Keratinocyte (primary cell): Measurements from ENCODE around the gene C22orf39.

ENCODE experiments used
- CTCF ChIP-seq, 3 experiments: IDR thresholded peaks in 1 of 3; conservative IDR thresholded peaks in 1 of 3; optimal IDR thresholded peaks in 1 of 3; 2 replicates in 2 of 3; 3 replicates in 1 of 3; pipeline versions ENCODE3 to v1.5.1; 2011; ENCODE audit warnings: low read length in 3 of 3, mild to moderate bottlenecking in 3 of 3, moderate library complexity in 2 of 3, control low read depth in 1 of 3, inconsistent platforms in 1 of 3; ENCODE audit not compliant: insufficient read depth in 2 of 3; ENCODE audit errors: extremely low read depth in 1 of 3
- EZH2 ChIP-seq: IDR thresholded peaks from one replicate; pipeline ENCODE4 v1.6.1; 2012; ENCODE audit warnings: inconsistent platforms, mild to moderate bottlenecking, low read length, moderate library complexity

- no peak for TF ChIP-seq CTCF (optimal IDR thresholded peaks at IDR 0.05 in 1 of 3, IDR thresholded peaks at IDR 0.05 in 1 of 3, conservative IDR thresholded peaks at IDR 0.05 in 1 of 3; ENCODE audit: extremely low read depth in 1 of 3, insufficient read depth in 2 of 3, low read length in 3 of 3)
- TF ChIP-seq EZH2: no peak
Measured at GRCh38 chr22:19407649-19408606, 39.6 kb downstream of the C22orf39 start.
